ENCODE data around the gene EDN2. TPM values are rescaled to one million over a fixed set of nuclear protein-coding genes. Genes with fewer than 3 reads are reported as not detected.

The EDN2 gene
- total and polyA plus RNA-seq, 2 of the 8 experiments (the other 6 are each of a cell fraction or from before 2014, with no cell fraction given), result 0.32 to 0.39 TPM

- Histone ChIP-seq H3K4me3 (ENCODE audit: extremely low read depth in 1 of 4, insufficient read depth in 2 of 4, low read depth in 3 of 4, low read length in 4 of 4) (no peak overlapping the region), H3K79me1 (ENCODE audit: low read depth, low read length) (no peaks in the 10 kb centered on the region), H3K56ac (replicated peaks; ENCODE audit: insufficient read length, low read depth, low read length) (no peak overlapping the region), H2BK12ac (ENCODE audit: low read depth, low read length) (peak overlapping the region; percentile 60; the same call in 1 of the 2 replicates), H3K23ac (ENCODE audit: insufficient read length) (no peak overlapping the region), H3K4ac (replicated peaks; ENCODE audit: insufficient read length, low read depth, low read length) (no peak overlapping the region), H3K23me2 (ENCODE audit: low read depth, low read length) (peaks cover 8% of the 10 kb centered on the region; the same call in 1 of the 2 replicates), H3K27me3 (replicated peaks in 1 of 4; ENCODE audit: control insufficient read depth in 3 of 4, extremely low read depth in 1 of 4, insufficient read depth in 3 of 4, low read length in 3 of 4) (peaks cover 0 to 3% (median 1%) of the 10 kb centered on the region in 4 experiments; a peak in 3 of 7 replicates), H3K9me3 (ENCODE audit: insufficient read depth in 2 of 2, low read depth in 1 of 2, low read length in 1 of 2) (no peaks in the 10 kb centered on the region; a peak in 1 of 4 replicates), H3K18ac (ENCODE audit: extremely low read depth, low read length) (no peak overlapping the region), H2AK5ac (ENCODE audit: low read depth, low read length) (no peak overlapping the region), H3K79me2 (ENCODE audit: control insufficient read depth in 1 of 2, insufficient read depth in 2 of 2, low read length in 2 of 2) (no peaks in the 10 kb centered on the region), H4K5ac (ENCODE audit: insufficient read length, low read depth, low read length) (no peak overlapping the region), H3K36me3 (ENCODE audit: control insufficient read depth in 2 of 4, insufficient read depth in 4 of 4, low read length in 3 of 4) (no peaks in the 10 kb centered on the region), H2BK20ac (ENCODE audit: low read length) (no peak overlapping the region; the same call in 1 of the 2 replicates), H3K4me1 (replicated peaks in 1 of 4; ENCODE audit: control insufficient read depth in 3 of 4, insufficient read depth in 4 of 4, low read length in 3 of 4) (peaks cover 0 to 7% (median 0%) of the 10 kb centered on the region in 4 experiments; a peak in 2 of 7 replicates), H2BK5ac (ENCODE audit: low read depth, low read length) (no peak overlapping the region), H4K8ac (ENCODE audit: extremely low read depth, insufficient read depth, low read length) (no peak overlapping the region; the same call in 1 of the 2 replicates), H3K4me2 (ENCODE audit: insufficient read depth in 1 of 2, low read depth in 2 of 2, low read length in 2 of 2) (no peak overlapping the region), H2BK15ac (ENCODE audit: low read length) (no peak overlapping the region), H3K9ac (replicated peaks in 1 of 4; ENCODE audit: extremely low read depth in 1 of 4, low read depth in 3 of 4, low read length in 3 of 4) (no peak overlapping the region), H4K20me1 (replicated peaks in 1 of 2; ENCODE audit: control insufficient read depth in 1 of 2, insufficient read depth in 2 of 2, low read length in 2 of 2) (peaks cover 0 to 3% of the 10 kb centered on the region in 2 experiments), H4K91ac (replicated peaks; ENCODE audit: insufficient read length, low read length) (no peak overlapping the region), H3K14ac (ENCODE audit: insufficient read length) (no peak overlapping the region), H2BK120ac (replicated peaks; ENCODE audit: low read depth, low read length) (no peak overlapping the region), H3K27ac (ENCODE audit: low read depth, low read length) (no peak overlapping the region), H2AFZ (ENCODE audit: low read length) (no peak overlapping the region)
- 86% methylated on average over 12 of the region's 12 CpGs; no CpG with 5 or more reads in 1 of the 2 experiments for WGBS, 2 experiments (ENCODE audit: extremely low coverage in 1 of 2, insufficient coverage in 1 of 2, insufficient read length in 1 of 2, insufficient replicate concordance in 2 of 2, low coverage in 1 of 2, low lambda C conversion rate in 2 of 2, missing lambda C conversion rate in 1 of 2)
- TF ChIP-seq GABPA (IDR thresholded peaks at IDR 0.05; ENCODE audit: borderline replicate concordance, insufficient read depth, low read length), result no peak
- TF ChIP-seq CTCF (IDR thresholded peaks at IDR 0.05; ENCODE audit: control extremely low read depth in 1 of 3, insufficient read depth in 1 of 3, low read depth in 1 of 3, low read length in 3 of 3), result peak in 1 of 3 experiments; percentile 6; a peak in 1 of 4 replicates
- TF ChIP-seq TEAD4 (IDR thresholded peaks at IDR 0.05; ENCODE audit: low read depth, low read length), result 0 out of 2 replicates have a peak, but pooled peaks have one; percentile 24
- no peak for TF ChIP-seq ZNF274 (IDR thresholded peaks at IDR 0.05; ENCODE audit: borderline replicate concordance, extremely low read depth, low read length)
- no peak for TF ChIP-seq BCL11A (IDR thresholded peaks at IDR 0.05; ENCODE audit: low read depth in 2 of 2, low read length in 2 of 2)
- no peak for TF ChIP-seq ATF2 (IDR thresholded peaks at IDR 0.05; ENCODE audit: low read length)
- FAIRE-seq (no peak), DNase-seq (ENCODE audit: low read depth in 1 of 2, low spot score in 2 of 2) (no peak)
- ChIA-PET CTCF (ENCODE audit: partially characterized antibody) (interaction anchor here (0.6 to 5.0 kb wide), 10 partner anchors 9 to 284 kb away, joined by 3 to 40 read pairs (median 4); no protein-coding TSS in a partner anchor), POLR2A (ENCODE audit: partially characterized antibody) (interaction anchor here (1.2 kb wide), 1 partner anchor 25 kb away, joined by 3 read pairs; no protein-coding TSS in a partner anchor)
These were observed 37.3 kb upstream of the EDN2 start for GRCh38 chr1:41521766-41522165.
